ENCODE results near the gene ARV1.
A peak's percentile ranks its signal among the peaks of the same experiment; 100 is the strongest.

Gene ARV1

DNA sequence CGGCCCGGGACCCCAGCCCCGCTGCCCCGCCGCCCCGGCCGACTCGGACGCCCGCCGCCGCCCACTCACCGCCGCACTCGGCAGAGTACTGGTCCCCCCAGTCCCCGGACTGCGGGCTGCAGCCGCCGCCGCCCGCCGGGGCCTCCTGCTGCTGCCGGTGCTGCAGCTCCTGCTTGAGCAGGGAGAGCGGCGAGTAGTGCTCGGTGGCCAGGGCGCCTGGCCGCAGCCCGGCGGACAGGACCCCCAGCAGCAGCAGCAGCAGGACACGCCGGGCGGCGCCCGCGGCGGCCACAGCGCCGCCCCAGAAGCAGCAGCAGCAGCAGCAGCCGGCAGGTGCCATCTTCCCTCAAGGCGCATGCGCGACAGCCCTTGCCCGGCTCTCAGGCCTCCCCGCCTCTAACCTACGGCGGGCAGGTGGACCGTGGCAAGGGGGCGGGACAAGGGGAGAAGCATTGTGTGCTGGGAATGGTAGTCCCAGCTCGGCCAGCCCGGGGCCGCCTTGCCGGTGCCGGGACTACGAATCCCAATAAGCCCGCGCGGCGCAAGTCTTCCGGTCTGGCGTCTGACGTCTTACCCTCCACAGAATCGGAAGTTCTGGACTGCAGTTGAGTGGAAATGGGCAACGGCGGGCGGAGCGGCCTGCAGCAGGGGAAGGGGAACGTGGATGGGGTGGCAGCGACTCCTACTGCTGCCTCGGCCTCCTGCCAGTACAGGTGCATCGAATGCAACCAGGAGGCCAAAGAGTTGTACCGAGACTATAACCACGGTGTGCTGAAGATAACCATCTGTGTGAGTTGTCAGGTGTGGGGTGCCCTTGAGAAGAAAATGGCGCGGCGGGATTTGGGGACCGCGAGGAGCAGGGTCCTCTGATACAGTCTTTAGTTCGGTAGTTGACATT, at the start of gene ARV1, which contains the start of gene TTC13:
Gene ARV1, plus strand, starts transcription at position 604 of the 898 bp plus-strand sequence. Its CDS starts 12 bp downstream, at position 616.
Gene TTC13, minus strand, starts transcription at position 371 of the 898 bp plus-strand sequence. Its CDS starts 31 bp downstream, at position 340.
- peak; percentile 93 to 97 for DNase-seq

DNA sequence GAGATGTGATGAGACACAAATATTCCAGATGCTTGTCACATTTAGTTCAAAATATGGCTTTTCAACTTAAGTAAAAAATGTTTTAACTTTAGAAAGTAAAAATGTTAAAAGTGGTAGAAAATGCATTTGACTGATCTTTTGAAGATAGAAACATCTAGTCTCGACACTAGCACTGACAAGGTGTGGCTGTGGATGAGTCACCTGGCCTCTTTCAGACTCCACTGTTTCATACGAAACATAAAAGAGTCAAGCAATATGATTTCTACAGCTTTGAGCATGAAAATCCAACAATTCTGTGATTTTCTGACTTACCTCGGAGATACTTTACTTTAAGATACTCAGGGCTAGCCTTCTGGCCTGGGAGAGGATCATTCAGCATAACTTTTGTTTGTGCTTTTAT, 47.9 kb upstream of the ARV1 start:
- DNase-seq, result no peak

GRCh38 chr1:230935852-230936251, 43.0 kb upstream of the ARV1 start:
- DNase-seq, result no peak

- no peak for DNase-seq
These were observed 42.4 kb upstream of the ARV1 start for GRCh38 chr1:230936475-230936874.

DNA sequence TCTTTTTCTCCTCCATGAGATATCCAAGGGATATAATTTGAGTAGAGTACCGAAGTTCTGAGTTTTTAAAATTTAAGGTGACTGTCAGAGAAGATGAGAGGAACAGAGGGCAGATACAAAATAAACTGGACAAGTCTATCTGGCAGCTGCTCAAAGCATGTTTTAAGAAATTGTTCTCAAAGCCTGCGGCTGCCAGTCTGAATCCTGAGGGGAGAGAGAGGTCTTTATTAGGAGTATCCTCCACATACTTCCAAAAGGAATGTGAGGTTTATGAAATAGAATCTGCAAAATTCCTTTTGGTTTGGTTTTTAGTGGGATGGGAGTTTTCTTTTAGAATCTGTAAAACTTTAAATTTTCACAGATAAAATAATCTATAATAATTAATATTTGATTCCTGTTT, 41.5 kb upstream of the ARV1 start:
- DNase-seq, result no peak

GRCh38 chr1:230938924-230939368, 39.9 kb upstream of the ARV1 start:
- DNase-seq, result no peak

- DNase-seq, result no peak
These were observed 38.9 kb upstream of the ARV1 start for GRCh38 chr1:230939806-230940489.

DNA sequence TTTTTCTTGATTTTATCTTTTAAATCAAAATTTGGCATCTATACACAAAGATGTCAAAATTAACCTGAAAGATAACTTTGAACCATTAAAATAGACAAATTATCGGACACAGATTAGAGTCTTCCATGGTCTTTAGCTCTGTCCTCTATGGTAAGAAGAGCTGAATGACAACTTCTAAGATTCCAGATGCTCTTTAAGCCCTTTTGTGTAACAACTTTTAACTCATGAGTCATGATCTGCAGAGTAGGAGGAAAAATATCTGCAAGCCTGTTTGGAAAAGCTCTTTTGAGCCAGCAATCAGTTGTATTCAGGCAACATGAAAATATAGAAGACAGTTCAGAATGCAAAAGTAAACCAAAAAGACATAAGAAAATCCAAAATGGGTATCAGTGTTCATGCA, 38.0 kb upstream of the ARV1 start:
- no peak for DNase-seq

DNA sequence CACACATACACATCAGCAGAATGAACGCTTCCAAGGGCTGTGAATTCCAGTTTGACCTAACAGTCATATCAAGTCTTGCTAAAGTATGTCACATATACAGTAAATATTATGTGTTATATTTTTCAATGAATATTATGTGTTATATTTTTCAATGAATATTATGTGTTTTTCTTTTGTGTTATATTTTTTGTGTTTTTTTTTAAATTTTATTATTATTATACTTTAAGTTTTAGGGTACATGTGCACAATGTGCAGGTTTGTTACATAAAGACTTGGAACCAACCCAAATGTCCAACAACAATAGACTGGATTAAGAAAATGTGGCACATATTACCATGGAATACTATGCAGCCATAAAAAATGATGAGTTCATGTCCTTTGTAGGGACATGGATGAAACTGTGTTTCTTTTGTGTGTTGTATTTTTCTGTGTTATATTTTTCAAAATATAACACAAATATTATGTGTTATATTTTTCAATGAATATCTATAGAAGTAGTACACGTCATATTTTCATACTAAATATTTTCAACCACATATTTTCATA, 35.8 kb upstream of the ARV1 start:
- no peak for DNase-seq

- no peak for DNase-seq
These were observed 30.6 kb upstream of the ARV1 start for GRCh38 chr1:230948301-230948700.

- no peak for DNase-seq
These were observed 30.0 kb upstream of the ARV1 start for GRCh38 chr1:230948903-230949302.

DNA sequence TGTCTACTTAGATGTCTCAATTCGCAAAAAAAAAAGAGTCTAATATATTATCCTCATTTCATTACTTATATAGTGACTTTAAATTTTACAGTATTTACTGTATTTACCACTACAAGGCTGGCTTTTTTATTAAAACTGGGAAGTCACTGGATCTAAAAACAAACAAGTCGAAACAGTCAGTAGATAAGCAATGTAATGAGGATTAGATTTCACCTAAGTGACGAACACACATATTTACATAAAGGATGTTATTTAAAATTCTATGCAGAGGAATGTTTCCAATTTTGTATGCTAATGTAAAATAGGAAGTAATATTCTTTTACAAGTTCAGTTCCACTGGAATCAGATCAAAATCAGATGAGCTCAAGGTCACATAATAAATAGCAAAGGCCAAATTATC, 28.5 kb upstream of the ARV1 start:
- no peak for DNase-seq

DNA sequence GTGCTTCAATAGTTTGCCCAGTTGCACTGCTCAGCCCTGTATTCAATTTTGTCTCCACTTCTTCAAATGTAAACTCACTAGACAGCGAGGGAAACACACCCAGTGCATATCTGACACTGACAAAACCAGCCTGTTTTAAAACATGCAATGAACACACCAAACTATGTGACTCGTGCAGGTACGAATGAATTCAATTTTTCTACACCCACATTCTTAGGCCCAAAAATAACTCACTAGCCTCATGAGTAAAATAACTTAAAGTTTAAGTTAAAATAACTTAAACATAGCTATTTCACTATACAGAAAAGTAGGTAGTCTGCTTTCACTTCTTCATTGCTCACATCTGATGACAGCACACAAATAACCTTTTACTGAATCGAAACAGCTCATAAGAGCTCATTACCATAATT, 21.3 kb upstream of the ARV1 start:
- DNase-seq, result no peak

DNA sequence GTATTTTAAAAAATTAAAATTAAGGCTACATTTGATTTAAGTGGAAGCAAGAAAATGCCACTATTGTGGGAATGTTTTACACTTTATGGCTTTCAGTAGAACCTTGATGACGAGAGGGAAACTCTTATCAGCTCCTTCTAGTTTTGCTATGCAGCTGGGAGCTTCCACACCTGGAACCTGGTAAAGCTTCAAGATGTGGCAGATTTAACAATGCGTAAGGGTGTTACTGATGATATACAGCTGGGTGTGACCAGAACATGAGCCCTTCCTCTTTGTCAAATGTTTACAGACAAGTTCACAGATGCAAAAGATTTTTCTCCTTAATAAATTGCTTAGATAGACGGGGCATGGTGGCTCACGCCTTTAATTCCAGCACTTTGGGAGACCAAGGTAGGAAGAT, 20.5 kb upstream of the ARV1 start:
- DNase-seq, result no peak

DNA sequence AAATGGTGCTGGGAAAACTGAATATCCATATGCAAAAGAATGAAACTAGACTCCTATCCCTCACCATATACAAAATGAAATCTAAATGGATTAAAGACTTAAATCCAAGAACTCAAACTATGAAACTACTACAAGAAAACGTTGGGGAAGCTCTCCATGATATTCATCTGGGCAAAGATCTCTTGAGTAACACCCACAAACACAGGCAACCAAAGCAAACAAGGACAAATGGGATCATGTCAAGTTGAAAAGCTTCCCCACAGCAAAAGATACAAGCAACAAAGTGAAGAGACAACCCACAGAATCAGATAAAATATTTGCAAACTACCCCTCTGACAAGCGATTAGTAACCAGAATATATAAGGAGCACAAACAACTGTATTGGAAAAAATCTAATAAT, 14.0 kb upstream of the ARV1 start:
- DNase-seq, result no peak

GRCh38 chr1:230965535-230965934, 13.4 kb upstream of the ARV1 start:
- no peak for DNase-seq

- DNase-seq, result no peak
These were observed 12.5 kb upstream of the ARV1 start for GRCh38 chr1:230966358-230966873.

- DNase-seq, result no peak
These were observed 8.5 kb upstream of the ARV1 start for GRCh38 chr1:230970432-230970831.

DNA sequence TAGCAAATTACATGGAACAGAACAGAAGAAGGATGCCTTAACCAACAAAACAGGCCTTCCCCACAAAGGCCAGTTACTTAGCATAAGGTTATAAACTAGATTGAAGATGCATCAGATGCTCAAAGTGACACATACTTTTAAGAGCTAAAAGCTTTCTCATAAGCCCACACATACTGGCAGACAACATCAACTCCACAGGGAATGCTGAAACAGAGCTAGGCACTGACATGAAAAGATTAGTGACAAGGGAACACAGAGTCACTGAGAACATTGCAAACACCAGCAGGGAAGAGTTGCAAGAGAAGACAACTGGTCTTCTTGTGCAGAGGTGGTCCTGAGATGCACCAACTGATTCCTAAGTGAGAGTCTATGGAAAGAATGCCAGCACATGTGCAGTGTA, 7.1 kb upstream of the ARV1 start:
- no peak for DNase-seq

DNA sequence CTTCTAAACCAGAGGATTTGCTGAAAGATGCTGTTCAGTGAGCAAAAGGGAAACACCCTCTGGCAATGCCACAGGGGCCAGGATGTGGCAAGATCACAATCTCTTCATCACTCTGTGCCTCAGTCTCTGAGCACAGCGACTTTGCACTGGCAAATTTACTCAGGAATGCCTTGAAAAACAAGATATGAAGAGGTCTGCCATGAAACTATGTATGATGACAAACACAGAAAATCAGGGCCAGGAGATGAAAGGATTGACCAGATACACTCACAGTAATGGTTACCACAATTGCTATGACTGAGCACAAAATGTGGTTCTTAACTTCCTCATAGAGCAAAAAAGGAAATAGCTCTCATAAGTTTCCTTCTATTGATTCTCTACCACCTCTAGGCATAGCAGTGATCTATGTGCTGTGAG, 6.0 kb upstream of the ARV1 start:
- DNase-seq, result peak; percentile 40 to 42

DNA sequence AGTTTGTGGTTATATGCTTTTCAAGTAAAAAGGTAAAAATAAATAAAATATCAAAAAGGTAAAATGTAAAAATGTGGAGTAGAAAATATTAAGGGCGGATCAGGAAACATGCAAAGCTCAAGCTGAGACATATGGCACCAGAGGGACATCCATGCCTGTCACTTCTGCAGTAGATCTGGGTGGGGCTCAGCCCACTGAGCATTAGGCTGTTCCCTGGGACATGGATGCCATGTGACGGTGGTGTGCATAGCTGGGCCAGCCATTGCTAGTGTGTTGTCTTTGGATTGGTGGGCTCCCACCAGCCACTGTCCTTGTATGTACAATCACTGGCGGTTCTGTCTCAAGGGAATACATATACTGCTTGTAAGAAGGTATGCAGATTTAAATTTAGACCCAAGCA, 3.3 kb upstream of the ARV1 start:
- no peak for DNase-seq

- DNase-seq, result no peak
These were observed 2.5 kb upstream of the ARV1 start for GRCh38 chr1:230976360-230976759.

All from activated CD4-positive, alpha-beta T cell treated with anti-CD3 and anti-CD28 coated beads for 4 hours (primary cell).